PFSK-1 (cell line): Measurements from ENCODE around the gene TTI1.

Source experiments
- FOXP2 ChIP-seq: optimal IDR thresholded peaks from 2 replicates; pipeline ENCODE3; 2011; ENCODE audit warnings: borderline replicate concordance, control low read depth, inconsistent platforms; ENCODE audit not compliant: insufficient read depth; ENCODE audit errors: extremely low read length, extremely low read depth
- POLR2AphosphoS5 ChIP-seq: IDR thresholded peaks from 2 replicates; pipeline ENCODE4 v1.6.1; 2012; ENCODE audit warnings: low read depth, mild to moderate bottlenecking, control low read depth, low read length, moderate library complexity
- SIN3A ChIP-seq: IDR thresholded peaks from 2 replicates; pipeline ENCODE4 v1.6.1; 2012; ENCODE audit warnings: mild to moderate bottlenecking, low read length, moderate library complexity, borderline replicate concordance; ENCODE audit not compliant: insufficient read depth
- TAF1 ChIP-seq: IDR thresholded peaks from 2 replicates; pipeline ENCODE4 v1.6.1; 2012; ENCODE audit warnings: low read length, control low read depth, borderline replicate concordance; ENCODE audit not compliant: insufficient read depth

GRCh38 chr20:37968841-37969401 lies 64.3 kb downstream of the TTI1 start:
- TF ChIP-seq POLR2AphosphoS5 (no peak), FOXP2 (no peak), SIN3A (no peak), TAF1 (no peak)
